ENCODE measurements around the gene COL23A1. TPM values are rescaled to one million over a fixed set of nuclear protein-coding genes. Genes with fewer than 3 reads are reported as not detected.

COL23A1 gene
- total and polyA plus RNA-seq, 2 of the 8 experiments (the other 6 are each of a cell fraction or from before 2014, with no cell fraction given): 3.1 to 4.7 TPM

- no peak overlapping the region for H2BK20ac ChIP-seq (ENCODE audit: low read length)
- H3K27me3 ChIP-seq (replicated peaks in 1 of 4; ENCODE audit: control insufficient read depth in 3 of 4, extremely low read depth in 1 of 4, insufficient read depth in 3 of 4, low read length in 3 of 4): no peaks in the 10 kb centered on the region; a peak in 1 of 7 replicates
- no peak overlapping the region for H3K4me2 ChIP-seq (ENCODE audit: insufficient read depth in 1 of 2, low read depth in 2 of 2, low read length in 2 of 2)
- H3K9ac ChIP-seq (replicated peaks in 1 of 4; ENCODE audit: extremely low read depth in 1 of 4, low read depth in 3 of 4, low read length in 3 of 4): no peak overlapping the region
- no peak overlapping the region for H2BK12ac ChIP-seq (ENCODE audit: low read depth, low read length)
- no peak for TF ChIP-seq SIN3A (conservative IDR thresholded peaks at IDR 0.05 in 1 of 2, IDR thresholded peaks at IDR 0.05 in 1 of 2; ENCODE audit: low read depth in 1 of 2, low read length in 2 of 2)
- TF ChIP-seq HDAC6 (IDR thresholded peaks at IDR 0.05; ENCODE audit: low read depth, low read length): no peak
- TF ChIP-seq GABPA (IDR thresholded peaks at IDR 0.05; ENCODE audit: borderline replicate concordance, insufficient read depth, low read length): no peak
- no peak for TF ChIP-seq BRCA1 (IDR thresholded peaks at IDR 0.05; ENCODE audit: low read depth, low read length)
- TF ChIP-seq RFX5 (IDR thresholded peaks at IDR 0.05; ENCODE audit: borderline replicate concordance, low read depth, low read length): no peak
- TF ChIP-seq SIRT6 (IDR thresholded peaks at IDR 0.05; ENCODE audit: low read length): no peak
- no peak for TF ChIP-seq BCL11A (IDR thresholded peaks at IDR 0.05; ENCODE audit: low read depth in 2 of 2, low read length in 2 of 2)
- TF ChIP-seq SP4 (IDR thresholded peaks at IDR 0.05; ENCODE audit: low read length): no peak
- no peak for TF ChIP-seq CREB1 (IDR thresholded peaks at IDR 0.05)
- no peak overlapping the region for H4K91ac ChIP-seq (replicated peaks; ENCODE audit: insufficient read length, low read length)
- H3K79me1 ChIP-seq (ENCODE audit: low read depth, low read length): no peaks in the 10 kb centered on the region
- no peak overlapping the region for H3K18ac ChIP-seq (ENCODE audit: extremely low read depth, low read length)
- H2BK5ac ChIP-seq (ENCODE audit: low read depth, low read length): no peak overlapping the region
- POLR2A ChIA-PET (ENCODE audit: partially characterized antibody): no interaction called here
- H3K23me2 ChIP-seq (ENCODE audit: low read depth, low read length): peaks cover 4% of the 10 kb centered on the region
- no peak overlapping the region for H3K23ac ChIP-seq (ENCODE audit: insufficient read length)
- H3K14ac ChIP-seq (ENCODE audit: insufficient read length): no peak overlapping the region
- no peak overlapping the region for H2AFZ ChIP-seq (ENCODE audit: low read length)
- DNase-seq (ENCODE audit: low read depth in 1 of 2, low spot score in 2 of 2): no peak
- H3K36me3 ChIP-seq (ENCODE audit: control insufficient read depth in 2 of 4, insufficient read depth in 4 of 4, low read length in 3 of 4): no peaks in the 10 kb centered on the region
- CTCF ChIA-PET (ENCODE audit: partially characterized antibody): no interaction called here
- no peak overlapping the region for H2BK120ac ChIP-seq (replicated peaks; ENCODE audit: low read depth, low read length)
- no peak overlapping the region for H4K8ac ChIP-seq (ENCODE audit: extremely low read depth, insufficient read depth, low read length)
- H3K56ac ChIP-seq (replicated peaks; ENCODE audit: insufficient read length, low read depth, low read length): no peak overlapping the region
- no peak overlapping the region for H2BK15ac ChIP-seq (ENCODE audit: low read length)
- H4K5ac ChIP-seq (ENCODE audit: insufficient read length, low read depth, low read length): no peak overlapping the region
- no peak overlapping the region for H3K4me3 ChIP-seq (ENCODE audit: extremely low read depth in 1 of 4, insufficient read depth in 2 of 4, low read depth in 3 of 4, low read length in 4 of 4)
- FAIRE-seq: no peak
- H3K9me3 ChIP-seq (ENCODE audit: insufficient read depth in 2 of 2, low read depth in 1 of 2, low read length in 1 of 2): no peaks in the 10 kb centered on the region
- no peak overlapping the region for H3K4ac ChIP-seq (replicated peaks; ENCODE audit: insufficient read length, low read depth, low read length)
- peaks cover 0 to 2% of the 10 kb centered on the region in 2 experiments; a peak in 1 of 4 replicates for H3K79me2 ChIP-seq (ENCODE audit: control insufficient read depth in 1 of 2, insufficient read depth in 2 of 2, low read length in 2 of 2)
- peaks cover 0 to 2% (median 0%) of the 10 kb centered on the region in 4 experiments; a peak in 1 of 7 replicates for H3K4me1 ChIP-seq (replicated peaks in 1 of 4; ENCODE audit: control insufficient read depth in 3 of 4, insufficient read depth in 4 of 4, low read length in 3 of 4)
- 67% methylated on average over 2 of the region's 2 CpGs; no CpG with 5 or more reads in 1 of the 2 experiments for WGBS, 2 experiments (ENCODE audit: extremely low coverage in 1 of 2, insufficient coverage in 1 of 2, insufficient read length in 1 of 2, insufficient replicate concordance in 2 of 2, low coverage in 1 of 2, low lambda C conversion rate in 2 of 2, missing lambda C conversion rate in 1 of 2)
- H3K27ac ChIP-seq (ENCODE audit: low read depth, low read length): no peak overlapping the region
- H4K20me1 ChIP-seq (replicated peaks in 1 of 2; ENCODE audit: control insufficient read depth in 1 of 2, insufficient read depth in 2 of 2, low read length in 2 of 2): peaks cover 0 to 3% of the 10 kb centered on the region in 2 experiments
- H2AK5ac ChIP-seq (ENCODE audit: low read depth, low read length): no peak overlapping the region
These were observed 40.8 kb upstream of the COL23A1 start for GRCh38 chr5:178630951-178631350.

Measured in H1 (cell line).